IPS-NIHi11 (cell line): ENCODE data around the gene CACNB4.
"Not testable (repeated sequence)": the region's sequence is repeated elsewhere in the genome, so short reads cannot be mapped to it uniquely, and the experiment has no call there.

ENCODE experiments used
- DNase-seq: peaks from one replicate; pipeline ENCODE4 v3.0.0; 2012; ENCODE audit warnings: mixed read lengths, low spot score

The CACNB4 gene

GRCh38 chr2:152019732-152020131 is 79.1 kb downstream of the CACNB4 start:
- DNase-seq, result no peak

- no peak for DNase-seq
Measured at GRCh38 chr2:152016181-152017120, 82.4 kb downstream of the CACNB4 start.

GRCh38 chr2:152015552-152015951 is 83.3 kb downstream of the CACNB4 start:
- no peak for DNase-seq

GRCh38 chr2:152012697-152013096 is 86.1 kb downstream of the CACNB4 start:
- DNase-seq, result no peak

- no peak for DNase-seq
Measured at GRCh38 chr2:152011724-152012123, 87.1 kb downstream of the CACNB4 start.

GRCh38 chr2:152005607-152006006 is 93.2 kb downstream of the CACNB4 start:
- no peak for DNase-seq

- DNase-seq, result not testable (repeated sequence)
Measured at GRCh38 chr2:152003283-152003682, 95.6 kb downstream of the CACNB4 start.

- DNase-seq, result peak; percentile 85
Measured at GRCh38 chr2:151999053-151999452, 99.8 kb downstream of the CACNB4 start.

GRCh38 chr2:151996243-151997003 is 102.4 kb downstream of the CACNB4 start:
- no peak for DNase-seq

GRCh38 chr2:151995161-151995557 is 103.7 kb downstream of the CACNB4 start:
- DNase-seq, result no peak

- DNase-seq, result not testable (repeated sequence)
Measured at GRCh38 chr2:151994178-151994577, 104.7 kb downstream of the CACNB4 start.

- DNase-seq, result no peak
Measured at GRCh38 chr2:151991010-151991409, 107.8 kb downstream of the CACNB4 start.

GRCh38 chr2:151989378-151989777 is 109.5 kb downstream of the CACNB4 start:
- DNase-seq, result no peak

- DNase-seq, result no peak
Measured at GRCh38 chr2:151987484-151987883, 111.4 kb downstream of the CACNB4 start.

GRCh38 chr2:151984424-151985083 is 114.3 kb downstream of the CACNB4 start:
- no peak for DNase-seq

GRCh38 chr2:151983221-151983620 is 115.6 kb downstream of the CACNB4 start:
- DNase-seq, result no peak

GRCh38 chr2:151981886-151982285 is 117.0 kb downstream of the CACNB4 start:
- no peak for DNase-seq

GRCh38 chr2:151979694-151980093 is 119.2 kb downstream of the CACNB4 start:
- DNase-seq, result no peak

- DNase-seq, result no peak
Measured at GRCh38 chr2:151978709-151979108, 120.1 kb downstream of the CACNB4 start.

GRCh38 chr2:151977631-151978030 is 121.2 kb downstream of the CACNB4 start:
- no peak for DNase-seq

GRCh38 chr2:151976945-151977353 is 121.9 kb downstream of the CACNB4 start:
- DNase-seq, result no peak
